Measurements from ENCODE around the gene MPP3. TPM values are rescaled to one million over a fixed set of nuclear protein-coding genes. Genes with fewer than 3 reads are reported as not detected.

MPP3 gene
- total RNA-seq, 1 donor from 2014 or later = 6.1 TPM

GRCh38 chr17:43877451-43878155 lies 44.7 kb upstream of the MPP3 start:
- Mint-ChIP-seq H3K27me3 (ENCODE audit: insufficient read depth, low read depth) (peaks cover 2% of the 10 kb centered on the region), H3K27ac (no peak overlapping the region), H3K36me3 (peaks cover 3% of the 10 kb centered on the region), H3K4me1 (peaks cover 10% of the 10 kb centered on the region), H3K9me3 (no peaks in the 10 kb centered on the region), H3K4me3 (no peak overlapping the region)
- Histone ChIP-seq H3K27ac (no peak overlapping the region), H4K20me1 (ENCODE audit: low read depth) (peaks cover 8% of the 10 kb centered on the region), H3K4me2 (no peak overlapping the region), H2AFZ (replicated peaks) (no peak overlapping the region), H3K79me2 (ENCODE audit: low read depth) (no peaks in the 10 kb centered on the region), H3K9ac (no peak overlapping the region), H3K36me3 (no peaks in the 10 kb centered on the region), H3F3A (ENCODE audit: low read depth) (no peaks in the 10 kb centered on the region), H3K4me3 (no peak overlapping the region), H3K9me3 (ENCODE audit: low read depth) (no peaks in the 10 kb centered on the region), H3K4me1 (peaks cover 6% of the 10 kb centered on the region), H3K27me3 (no peaks in the 10 kb centered on the region)
- no peak for TF ChIP-seq EZH2 (IDR thresholded peaks at IDR 0.05)
- no peak for TF ChIP-seq EZH2phosphoT487 (IDR thresholded peaks at IDR 0.05)
- TF ChIP-seq, protein P1, sequence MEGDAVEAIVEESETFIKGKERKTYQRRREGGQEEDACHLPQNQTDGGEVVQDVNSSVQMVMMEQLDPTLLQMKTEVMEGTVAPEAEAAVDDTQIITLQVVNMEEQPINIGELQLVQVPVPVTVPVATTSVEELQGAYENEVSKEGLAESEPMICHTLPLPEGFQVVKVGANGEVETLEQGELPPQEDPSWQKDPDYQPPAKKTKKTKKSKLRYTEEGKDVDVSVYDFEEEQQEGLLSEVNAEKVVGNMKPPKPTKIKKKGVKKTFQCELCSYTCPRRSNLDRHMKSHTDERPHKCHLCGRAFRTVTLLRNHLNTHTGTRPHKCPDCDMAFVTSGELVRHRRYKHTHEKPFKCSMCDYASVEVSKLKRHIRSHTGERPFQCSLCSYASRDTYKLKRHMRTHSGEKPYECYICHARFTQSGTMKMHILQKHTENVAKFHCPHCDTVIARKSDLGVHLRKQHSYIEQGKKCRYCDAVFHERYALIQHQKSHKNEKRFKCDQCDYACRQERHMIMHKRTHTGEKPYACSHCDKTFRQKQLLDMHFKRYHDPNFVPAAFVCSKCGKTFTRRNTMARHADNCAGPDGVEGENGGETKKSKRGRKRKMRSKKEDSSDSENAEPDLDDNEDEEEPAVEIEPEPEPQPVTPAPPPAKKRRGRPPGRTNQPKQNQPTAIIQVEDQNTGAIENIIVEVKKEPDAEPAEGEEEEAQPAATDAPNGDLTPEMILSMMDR (IDR thresholded peaks at IDR 0.05) = no peak
- DNase-seq (ENCODE audit: low spot score) = no peak

DNA sequence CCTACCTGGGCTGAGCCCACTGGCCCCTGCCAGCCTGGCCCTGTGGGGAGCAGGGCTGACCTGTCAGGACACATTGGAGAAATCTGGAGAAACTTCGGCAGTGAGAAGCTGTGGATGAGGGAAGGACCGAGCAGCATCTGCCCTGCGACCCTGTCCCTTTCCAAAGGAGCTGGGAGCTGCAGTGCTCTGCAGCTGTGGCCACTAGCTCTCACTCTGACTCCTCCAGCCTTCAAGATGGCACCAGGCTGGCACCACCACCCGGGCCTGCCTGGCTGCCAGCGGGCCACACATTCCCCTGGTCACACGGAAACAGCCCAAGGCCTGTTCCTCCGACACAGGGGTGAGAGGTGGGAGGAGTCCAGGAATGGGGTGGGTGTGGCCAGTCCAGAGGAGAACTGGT lies 44.1 kb upstream of the MPP3 start:
- H3K4me3 ChIP-seq = no peak overlapping the region

DNA sequence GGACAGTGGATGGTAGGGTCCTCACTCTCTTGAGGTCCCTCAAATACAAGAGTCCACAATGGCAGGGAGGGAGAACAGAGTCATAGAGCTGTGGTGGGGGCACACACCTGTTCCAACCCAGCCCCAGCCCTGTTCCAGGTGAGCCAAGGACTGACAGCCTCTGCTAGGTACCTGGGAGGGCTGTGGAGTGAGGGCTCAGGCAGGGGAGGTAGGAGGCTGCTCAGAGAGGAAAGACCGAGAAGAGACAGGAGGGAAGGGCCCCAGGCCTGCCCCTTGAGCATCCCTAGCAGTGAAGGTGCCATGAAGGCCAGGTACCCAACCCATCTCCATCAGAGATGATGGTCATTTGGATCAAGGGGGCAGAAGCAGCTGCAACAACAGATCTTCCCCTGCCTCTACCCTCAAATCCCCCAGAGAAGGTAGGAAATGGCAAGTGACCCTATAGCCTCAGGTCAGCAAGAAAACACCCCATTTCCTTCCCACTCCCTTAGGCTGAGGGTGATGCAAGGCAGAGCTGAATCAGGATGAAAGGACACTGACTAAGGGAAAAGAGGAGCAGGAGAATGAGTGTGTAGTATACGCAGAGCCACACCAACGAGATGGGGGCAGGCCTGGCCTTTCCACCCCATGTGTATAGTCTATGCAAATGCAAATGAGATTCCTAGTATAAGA lies 42.7 kb upstream of the MPP3 start:
- Histone ChIP-seq H3K4me1 (peaks cover 9% of the 10 kb centered on the region), H3K9me3 (ENCODE audit: low read depth) (no peaks in the 10 kb centered on the region), H3K4me3 (no peak overlapping the region), H2AFZ (replicated peaks) (no peak overlapping the region), H3K27me3 (no peaks in the 10 kb centered on the region), H3K4me2 (no peak overlapping the region), H3F3A (ENCODE audit: low read depth) (no peaks in the 10 kb centered on the region), H3K27ac (no peak overlapping the region), H3K9ac (no peak overlapping the region), H3K36me3 (no peaks in the 10 kb centered on the region), H4K20me1 (ENCODE audit: low read depth) (peaks cover 7% of the 10 kb centered on the region), H3K79me2 (ENCODE audit: low read depth) (no peaks in the 10 kb centered on the region)
- no peaks in the 10 kb centered on the region for H3K9me3 Mint-ChIP-seq
- peaks cover 3% of the 10 kb centered on the region for H3K36me3 Mint-ChIP-seq
- no peak overlapping the region for H3K27ac Mint-ChIP-seq
- no peak overlapping the region for H3K4me3 Mint-ChIP-seq
- no peak for TF ChIP-seq EZH2phosphoT487 (IDR thresholded peaks at IDR 0.05)
- TF ChIP-seq, protein P1 (IDR thresholded peaks at IDR 0.05) = no peak
- TF ChIP-seq EZH2 (IDR thresholded peaks at IDR 0.05) = no peak
- peaks cover 10% of the 10 kb centered on the region for H3K4me1 Mint-ChIP-seq
- H3K27me3 Mint-ChIP-seq (ENCODE audit: insufficient read depth, low read depth) = peaks cover 4% of the 10 kb centered on the region
- no peak for DNase-seq (ENCODE audit: low spot score)

More for the DNA sequence above, 44.1 kb upstream of the MPP3 start:
- Mint-ChIP-seq H3K27ac (no peak overlapping the region), H3K36me3 (peaks cover 3% of the 10 kb centered on the region), H3K9me3 (no peaks in the 10 kb centered on the region), H3K4me1 (peaks cover 10% of the 10 kb centered on the region), H3K27me3 (ENCODE audit: insufficient read depth, low read depth) (peaks cover 5% of the 10 kb centered on the region), H3K4me3 (no peak overlapping the region)
- Histone ChIP-seq H2AFZ (replicated peaks) (no peak overlapping the region), H3K27me3 (no peaks in the 10 kb centered on the region), H3K4me2 (no peak overlapping the region), H3K27ac (no peak overlapping the region), H3K9ac (no peak overlapping the region), H3K9me3 (ENCODE audit: low read depth) (no peaks in the 10 kb centered on the region), H4K20me1 (ENCODE audit: low read depth) (peaks cover 8% of the 10 kb centered on the region), H3K4me1 (peaks cover 9% of the 10 kb centered on the region), H3K79me2 (ENCODE audit: low read depth) (no peaks in the 10 kb centered on the region), H3K36me3 (no peaks in the 10 kb centered on the region), H3F3A (ENCODE audit: low read depth) (no peaks in the 10 kb centered on the region)
- no peak for DNase-seq (ENCODE audit: low spot score)
- no peak for TF ChIP-seq EZH2 (IDR thresholded peaks at IDR 0.05)
- TF ChIP-seq, protein P1 (IDR thresholded peaks at IDR 0.05) = no peak
- TF ChIP-seq EZH2phosphoT487 (IDR thresholded peaks at IDR 0.05) = no peak

Measured in neural progenitor cell (in vitro differentiated cells).